ENCODE measurements around the gene PRXL2C.

- no peak for TF ChIP-seq CTCF (IDR thresholded peaks at IDR 0.05; ENCODE audit: poor library complexity, severe bottlenecking)
- TF ChIP-seq POLR2AphosphoS5 (IDR thresholded peaks at IDR 0.05) = no peak
- TF ChIP-seq EZH2 (IDR thresholded peaks at IDR 0.05; ENCODE audit: borderline replicate concordance, insufficient read depth, low read length, poor library complexity, severe bottlenecking) = no peak
- TF ChIP-seq RAD21 (conservative IDR thresholded peaks at IDR 0.05) = no peak
- TF ChIP-seq MXI1 (conservative IDR thresholded peaks at IDR 0.05; ENCODE audit: poor library complexity, severe bottlenecking) = no peak
- no peak for TF ChIP-seq SMC3 (conservative IDR thresholded peaks at IDR 0.05; ENCODE audit: poor library complexity)
- no peak for TF ChIP-seq REST (IDR thresholded peaks at IDR 0.05; ENCODE audit: borderline replicate concordance)
Measured at GRCh38 chr9:96621618-96622017, 33.5 kb downstream of the PRXL2C start.
